SIG-M5 treated with dmso at 0.1 percent for 504 hours (cell line): ENCODE results near the gene SNAP29.
"Not testable (repeated sequence)": the region's sequence is repeated elsewhere in the genome, so short reads cannot be mapped to it uniquely, and the experiment has no call there.

Experiments used
- DNase-seq: peaks from one replicate; lab custom pipeline; 2025; ENCODE audit not compliant: unreplicated experiment; lab: John Stamatoyannopoulos, UW

SNAP29 gene

GRCh38 chr22:20928573-20928967 lies 69.8 kb downstream of the SNAP29 start:
- DNase-seq: no peak

DNA sequence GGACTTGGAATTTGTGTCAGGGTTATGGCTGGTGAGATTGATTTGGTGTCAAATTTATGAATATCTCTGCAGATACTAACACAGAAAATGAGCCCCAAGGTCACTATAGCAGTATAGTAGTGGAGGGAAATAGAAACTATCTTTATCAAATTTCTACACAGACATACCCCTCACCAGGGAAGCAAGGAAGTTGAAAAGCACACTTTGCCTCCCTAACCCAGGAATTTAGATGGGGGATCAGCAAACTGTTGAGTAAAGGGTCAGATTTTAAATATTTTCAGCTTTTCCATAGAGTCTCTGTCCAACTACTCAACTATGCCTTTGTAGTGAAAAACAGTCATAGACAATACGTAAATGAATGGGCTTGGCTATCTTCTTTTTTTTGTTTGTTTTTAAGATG lies 71.2 kb downstream of the SNAP29 start:
- DNase-seq: no peak

DNA sequence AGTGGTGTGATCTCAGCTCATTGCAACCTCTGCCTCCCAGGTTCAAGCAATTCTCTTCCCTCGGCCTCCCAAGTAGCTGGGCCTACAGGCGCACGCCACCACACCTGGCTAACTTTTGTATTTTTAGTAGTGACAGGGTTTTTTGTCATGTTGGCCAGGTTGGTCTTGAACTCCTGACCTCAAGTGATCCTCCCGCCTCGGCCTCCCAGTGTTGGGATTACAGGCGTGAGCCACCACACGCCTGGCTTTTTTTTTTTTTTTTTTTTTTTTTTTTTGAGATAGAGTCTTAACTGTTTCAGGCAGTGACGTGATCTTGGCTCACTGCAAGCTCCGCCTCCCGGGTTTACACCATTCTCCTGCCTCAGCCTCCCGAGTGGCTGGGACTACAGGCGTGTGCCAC lies 71.6 kb downstream of the SNAP29 start:
- DNase-seq: not testable (repeated sequence)

DNA sequence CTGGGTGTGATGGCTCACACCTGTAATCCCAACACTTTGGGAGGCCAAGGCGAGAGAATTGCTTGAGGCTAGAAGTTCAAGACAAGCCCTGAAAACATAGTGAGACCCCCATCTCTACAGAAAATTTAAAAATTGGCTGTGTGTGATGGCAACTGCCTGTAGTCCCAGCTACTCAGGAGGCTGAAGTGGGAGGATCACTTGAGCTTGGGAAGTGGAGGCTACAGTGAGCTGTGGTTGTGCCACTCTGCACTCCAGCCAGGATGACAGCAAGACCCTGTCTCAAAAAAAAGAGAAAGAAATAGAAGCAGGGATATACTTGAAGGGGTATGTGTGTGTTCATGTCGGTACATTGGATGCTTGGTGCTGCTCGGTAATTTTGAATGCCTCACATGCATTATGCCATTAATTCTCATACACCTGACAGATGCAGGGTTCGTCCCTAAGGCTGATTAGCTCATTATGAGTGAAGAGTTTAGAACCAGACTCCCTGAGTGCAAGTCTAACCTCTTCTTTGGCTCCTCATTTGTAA lies 72.4 kb downstream of the SNAP29 start:
- DNase-seq: no peak

GRCh38 chr22:20933910-20934309 lies 75.1 kb downstream of the SNAP29 start:
- no peak for DNase-seq

GRCh38 chr22:20935049-20935448 lies 76.2 kb downstream of the SNAP29 start:
- not testable (repeated sequence) for DNase-seq

DNA sequence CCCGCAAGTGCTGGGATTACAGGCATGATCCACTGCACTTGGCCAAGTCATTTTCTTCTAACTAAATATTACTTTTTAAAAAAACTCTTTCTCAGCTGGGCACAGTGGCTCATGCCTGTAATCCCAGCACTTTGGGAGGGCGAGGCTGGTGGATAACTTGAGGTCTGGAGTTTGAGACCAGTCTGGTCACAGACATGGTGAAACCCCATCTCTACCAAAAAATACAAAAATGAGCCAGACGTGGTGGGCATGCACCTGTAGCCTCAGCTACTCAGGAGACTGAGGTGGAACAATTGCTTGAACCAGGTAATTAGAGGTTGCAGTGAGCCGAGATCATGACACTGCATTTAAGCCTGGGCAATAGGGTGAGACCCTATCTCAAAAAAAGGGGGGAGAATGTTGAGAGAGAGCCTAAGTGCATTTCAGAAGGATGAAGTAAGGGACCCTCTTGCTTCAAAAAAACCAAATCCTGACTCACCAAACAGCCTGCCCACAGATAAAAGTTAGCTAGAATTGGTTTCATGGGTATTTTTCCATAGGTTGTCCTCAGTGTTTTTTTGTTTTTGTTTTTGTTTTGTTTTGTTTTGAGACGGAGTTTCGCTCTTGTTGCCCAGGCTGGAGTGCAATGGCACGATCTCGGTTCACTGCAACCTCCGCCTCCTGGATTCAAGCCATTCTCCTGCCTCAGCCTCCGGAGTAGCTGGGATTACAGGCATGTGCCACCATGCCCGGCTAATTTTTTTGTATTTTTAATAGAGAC lies 77.2 kb downstream of the SNAP29 start:
- DNase-seq: not testable (repeated sequence)

- no peak for DNase-seq
Observed at GRCh38 chr22:20937031-20937793, 78.4 kb downstream of the SNAP29 start.

DNA sequence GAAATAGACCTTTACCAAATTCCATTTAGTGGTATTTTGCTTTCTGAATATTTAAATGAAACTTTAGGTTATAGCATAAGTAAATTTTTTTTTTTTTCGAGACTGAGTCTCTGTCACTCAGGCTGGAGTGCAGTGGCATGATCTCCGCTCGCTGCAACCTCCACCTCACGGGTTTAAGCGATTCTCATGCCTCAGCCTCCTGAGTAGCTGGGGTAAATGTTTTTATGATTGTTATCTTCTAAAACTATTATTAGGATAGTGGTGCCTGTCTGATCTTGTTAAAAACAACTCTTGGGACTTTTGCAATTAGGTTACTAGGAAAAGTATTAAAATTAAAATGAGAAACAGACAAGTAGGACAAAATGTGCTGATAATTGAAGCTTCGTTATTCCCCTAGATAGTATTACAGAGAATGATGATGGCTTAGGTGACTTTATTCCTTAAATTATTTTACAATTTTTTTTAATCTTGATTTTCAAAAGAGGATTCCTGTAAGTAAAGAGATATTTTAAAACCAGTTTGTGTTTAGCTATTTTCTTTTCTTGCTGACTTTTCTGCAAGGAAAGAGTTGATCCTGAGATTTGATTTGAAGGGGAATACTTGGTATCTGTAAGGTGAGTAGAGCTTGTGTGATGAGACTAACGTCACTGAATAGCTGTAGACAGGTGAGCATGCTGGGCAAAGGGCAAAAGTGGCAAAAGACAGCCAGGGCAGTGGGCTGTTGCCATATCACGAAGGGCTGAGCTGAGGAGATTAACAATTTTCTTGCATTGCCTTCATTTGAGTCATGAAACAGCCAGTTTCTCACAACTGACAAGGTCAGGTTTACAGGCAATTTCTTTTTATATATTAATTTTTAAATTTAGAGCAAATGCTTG lies 79.2 kb downstream of the SNAP29 start:
- no peak for DNase-seq

GRCh38 chr22:20939457-20940185 lies 80.8 kb downstream of the SNAP29 start:
- not testable (repeated sequence) for DNase-seq

DNA sequence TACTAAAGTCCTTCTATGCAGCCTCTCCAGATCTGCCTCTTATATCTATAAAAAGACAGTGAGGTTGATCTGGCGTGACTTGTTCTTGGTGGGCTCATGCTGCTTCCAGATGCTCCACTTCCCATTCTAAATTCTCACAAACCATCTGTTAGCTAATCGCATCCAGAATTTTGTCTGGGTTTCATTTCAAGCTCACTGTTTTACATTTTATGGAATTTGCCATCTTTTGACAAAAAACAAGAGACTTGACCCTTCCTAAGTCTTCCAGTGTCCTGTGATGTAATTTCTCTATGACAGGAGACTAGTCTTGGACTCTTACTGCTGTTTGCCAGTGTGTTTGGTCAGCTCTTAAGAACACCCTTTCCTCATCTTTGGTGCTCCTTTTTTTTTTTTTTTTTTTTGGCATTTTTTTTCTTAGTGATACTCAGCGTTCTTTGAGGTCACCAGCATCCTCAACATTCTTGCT lies 81.4 kb downstream of the SNAP29 start:
- DNase-seq: no peak
